ENCODE measurements around the gene CACNA1D.

The CACNA1D gene

GRCh38 chr3:53860196-53860595 is 365.8 kb downstream of the CACNA1D start:
- no peaks in the 10 kb centered on the region for H3K9me3 ChIP-seq (ENCODE audit: insufficient read depth, low read depth, low read length)
- H3K36me3 ChIP-seq (ENCODE audit: insufficient read depth, low read length): peaks cover 68% of the 10 kb centered on the region
- H3K4me1 ChIP-seq (ENCODE audit: insufficient read depth, low read length): no peaks in the 10 kb centered on the region
- H3K9ac ChIP-seq (ENCODE audit: low read depth, low read length): no peak overlapping the region
- WGBS: 95% methylated on average over 3 of the region's 4 CpGs
- no peak overlapping the region for H3K27ac ChIP-seq (ENCODE audit: low read depth, low read length)
- H3K4me3 ChIP-seq (ENCODE audit: low read length): no peak overlapping the region
- H3K27me3 ChIP-seq (ENCODE audit: insufficient read depth, low read length): no peaks in the 10 kb centered on the region

- 92% methylated on average over 3 of the region's 3 CpGs for WGBS
- no peak overlapping the region for H3K9ac ChIP-seq (ENCODE audit: low read depth, low read length)
- no peak overlapping the region for H3K27ac ChIP-seq (ENCODE audit: low read depth, low read length)
Measured at GRCh38 chr3:53862241-53862640, 367.8 kb downstream of the CACNA1D start.

GRCh38 chr3:53863145-53863544 is 368.7 kb downstream of the CACNA1D start:
- Histone ChIP-seq H3K27me3 (ENCODE audit: insufficient read depth, low read length) (no peaks in the 10 kb centered on the region), H3K9ac (ENCODE audit: low read depth, low read length) (no peak overlapping the region), H3K4me1 (ENCODE audit: insufficient read depth, low read length) (no peaks in the 10 kb centered on the region), H3K9me3 (ENCODE audit: insufficient read depth, low read depth, low read length) (no peaks in the 10 kb centered on the region), H3K27ac (ENCODE audit: low read depth, low read length) (no peak overlapping the region), H3K36me3 (ENCODE audit: insufficient read depth, low read length) (peaks cover 88% of the 10 kb centered on the region), H3K4me3 (ENCODE audit: low read length) (no peak overlapping the region)
- WGBS: 96% methylated on average over 1 of the region's 1 CpG

More at GRCh38 chr3:53862241-53862640, 367.8 kb downstream of the CACNA1D start:
- Histone ChIP-seq H3K4me1 (ENCODE audit: insufficient read depth, low read length) (no peaks in the 10 kb centered on the region), H3K9me3 (ENCODE audit: insufficient read depth, low read depth, low read length) (no peaks in the 10 kb centered on the region), H3K36me3 (ENCODE audit: insufficient read depth, low read length) (peaks cover 84% of the 10 kb centered on the region), H3K4me3 (ENCODE audit: low read length) (no peak overlapping the region), H3K27me3 (ENCODE audit: insufficient read depth, low read length) (no peaks in the 10 kb centered on the region)

Measured in HUES64 (cell line).